NCI-H1048 (cell line): ENCODE results near the gene IFNK.
"Not testable (repeated sequence)": the region's sequence is repeated elsewhere in the genome, so short reads cannot be mapped to it uniquely, and the experiment has no call there.

Experiments used
- DNase-seq: peaks from one replicate; lab custom pipeline; 2025; lab: John Stamatoyannopoulos, UW

Gene IFNK

DNA sequence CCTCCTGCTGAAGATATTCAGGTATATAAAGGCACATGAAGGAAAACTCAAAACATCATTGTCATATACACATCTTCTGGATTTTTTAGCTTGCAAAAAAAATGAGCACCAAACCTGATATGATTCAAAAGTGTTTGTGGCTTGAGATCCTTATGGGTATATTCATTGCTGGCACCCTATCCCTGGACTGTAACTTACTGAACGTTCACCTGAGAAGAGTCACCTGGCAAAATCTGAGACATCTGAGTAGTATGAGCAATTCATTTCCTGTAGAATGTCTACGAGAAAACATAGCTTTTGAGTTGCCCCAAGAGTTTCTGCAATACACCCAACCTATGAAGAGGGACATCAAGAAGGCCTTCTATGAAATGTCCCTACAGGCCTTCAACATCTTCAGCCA lies at the start of gene IFNK:
IFNK (plus strand) TSS at position 55 of the 400 bp plus-strand sequence; CDS start at position 102, 47 bp downstream.
- DNase-seq: no peak

- no peak for DNase-seq
These were observed 49.8 kb upstream of the IFNK start for GRCh38 chr9:27474305-27474704.

GRCh38 chr9:27475057-27475595 lies 49.0 kb upstream of the IFNK start:
- no peak for DNase-seq

DNA sequence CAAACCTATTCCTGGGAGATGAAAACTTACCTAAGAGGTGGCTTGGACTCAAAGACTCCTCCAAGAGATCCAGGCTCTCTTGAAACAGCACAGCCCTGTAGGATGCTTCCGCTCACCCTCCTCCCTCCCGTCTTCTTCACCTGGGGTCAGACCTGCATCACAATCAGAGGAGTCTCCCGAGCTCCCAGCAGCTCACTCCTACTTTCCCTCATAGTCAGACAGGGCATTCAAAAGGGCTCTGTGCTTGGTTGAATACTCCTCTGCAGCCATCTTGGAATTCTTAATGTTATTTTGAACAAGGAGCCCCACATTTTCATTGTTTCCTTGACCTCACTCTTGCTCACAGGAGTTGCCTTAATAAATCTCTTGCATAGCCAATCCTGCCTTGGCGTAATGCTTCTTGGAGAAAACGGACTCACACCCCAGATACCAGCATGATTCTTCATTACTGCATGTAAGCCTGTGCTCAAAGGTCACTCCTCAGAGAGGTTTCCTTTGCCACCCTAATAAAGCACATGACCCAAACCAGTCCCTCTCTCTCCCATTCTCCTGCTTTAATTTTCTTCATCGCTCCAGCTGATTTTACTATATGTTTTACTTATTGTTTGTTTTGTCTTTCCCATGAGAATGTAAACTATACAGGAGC lies 47.1 kb upstream of the IFNK start:
- DNase-seq: no peak

- no peak for DNase-seq
These were observed 45.8 kb upstream of the IFNK start for GRCh38 chr9:27478322-27478721.

DNA sequence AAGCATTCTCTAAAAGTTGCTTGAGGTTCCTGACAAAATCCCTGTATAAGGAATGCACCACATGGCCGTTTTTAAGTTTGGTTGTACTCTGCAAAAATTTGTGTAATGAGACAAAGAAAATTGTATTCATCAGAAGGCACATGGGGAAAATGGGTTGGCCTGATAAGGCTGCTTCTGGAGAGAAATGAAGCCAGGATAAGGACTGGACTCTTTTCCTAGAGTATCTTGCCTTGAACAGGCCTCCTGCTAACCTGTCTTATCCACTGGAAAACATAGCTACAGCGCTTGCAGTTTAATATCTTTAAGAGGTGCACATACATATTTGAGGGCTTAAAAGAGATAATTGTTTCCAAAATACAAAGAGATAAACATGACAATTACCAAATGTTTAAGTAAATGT lies 41.4 kb upstream of the IFNK start:
- DNase-seq: no peak

- no peak for DNase-seq
These were observed 40.5 kb upstream of the IFNK start for GRCh38 chr9:27483576-27483975.

DNA sequence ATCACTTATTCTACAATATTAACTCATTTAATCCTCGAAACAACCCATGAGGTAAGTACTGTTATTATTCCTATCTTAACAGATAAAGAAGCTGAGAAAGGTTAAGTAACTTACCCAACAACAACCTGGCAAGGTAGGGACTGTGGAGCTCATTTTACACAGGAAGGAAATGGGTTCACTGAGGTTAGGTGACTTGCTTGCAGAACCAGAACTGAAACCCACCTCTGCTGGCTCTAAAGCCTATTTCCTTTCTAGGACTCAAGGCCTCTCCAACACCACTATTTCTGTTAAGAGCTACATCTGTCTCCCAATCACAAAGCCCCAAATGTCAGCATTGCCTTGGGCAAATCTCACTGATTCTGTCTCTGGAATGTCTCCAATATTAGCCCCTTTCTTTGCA lies 38.9 kb upstream of the IFNK start:
- no peak for DNase-seq

GRCh38 chr9:27487128-27487640 lies 36.9 kb upstream of the IFNK start:
- no peak for DNase-seq

- no peak for DNase-seq
These were observed 36.2 kb upstream of the IFNK start for GRCh38 chr9:27487927-27488326.

- no peak for DNase-seq
These were observed 34.8 kb upstream of the IFNK start for GRCh38 chr9:27489087-27489876.

GRCh38 chr9:27491154-27491553 lies 32.9 kb upstream of the IFNK start:
- DNase-seq: no peak

GRCh38 chr9:27495480-27496134 lies 28.5 kb upstream of the IFNK start:
- no peak for DNase-seq

DNA sequence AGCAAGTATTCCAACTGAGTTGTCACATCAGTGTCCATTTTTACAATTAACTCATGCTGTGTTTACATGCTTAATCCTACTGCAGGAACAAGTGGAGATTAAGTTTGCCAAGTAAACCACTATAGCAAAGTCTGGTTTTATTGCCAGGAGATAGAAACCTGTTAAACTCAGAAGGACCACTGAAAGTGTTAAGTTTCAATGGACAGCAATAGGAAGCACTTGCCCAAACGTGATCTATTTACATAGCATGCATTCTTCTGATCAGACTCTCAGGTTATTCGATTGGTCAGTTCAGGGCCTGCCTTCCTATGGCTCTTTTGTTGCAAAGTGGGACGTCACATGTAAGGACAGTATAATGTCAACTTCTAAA lies 28.0 kb upstream of the IFNK start:
- DNase-seq: no peak

- DNase-seq: no peak
These were observed 26.1 kb upstream of the IFNK start for GRCh38 chr9:27497883-27498417.

DNA sequence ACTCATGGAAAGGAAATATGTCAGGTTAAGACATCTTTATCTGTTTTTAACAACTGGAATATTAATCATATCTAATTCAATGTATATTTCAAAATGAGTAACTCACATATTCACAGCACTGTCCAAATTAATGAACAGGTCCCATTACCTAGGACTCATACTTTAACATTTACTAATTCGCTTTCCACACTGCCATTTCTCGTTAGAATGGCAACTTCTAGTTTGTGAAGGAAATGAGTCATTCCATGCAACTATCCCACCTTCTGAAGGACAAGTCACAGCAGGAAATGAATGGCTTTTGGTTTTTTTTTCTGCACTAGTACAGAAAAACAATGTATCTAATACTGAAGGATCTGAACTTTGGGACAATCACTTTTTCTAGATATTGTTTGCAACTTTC lies 24.6 kb upstream of the IFNK start:
- no peak for DNase-seq

DNA sequence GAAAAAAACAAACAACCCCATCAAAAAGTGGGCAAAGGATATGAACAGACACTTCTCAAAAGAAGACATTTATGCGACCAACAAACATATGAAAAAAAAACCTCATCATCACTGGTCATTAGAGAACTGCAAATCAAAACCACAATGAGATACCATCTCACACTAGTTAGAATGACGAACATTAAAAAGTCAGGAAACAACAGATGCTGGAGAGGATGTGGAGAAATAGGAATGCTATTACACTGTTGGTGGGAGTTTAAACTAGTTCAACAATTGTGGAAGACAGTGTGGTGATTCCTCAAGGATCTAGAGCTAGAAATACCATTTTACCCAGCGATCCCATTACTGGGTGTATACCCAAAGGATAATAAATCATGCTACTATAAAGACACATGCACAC lies 23.2 kb upstream of the IFNK start:
- DNase-seq: not testable (repeated sequence)

- no peak for DNase-seq
These were observed 20.5 kb upstream of the IFNK start for GRCh38 chr9:27503623-27504022.

- no peak for DNase-seq
These were observed 19.8 kb upstream of the IFNK start for GRCh38 chr9:27504259-27504658.

- DNase-seq: no peak
These were observed 18.3 kb upstream of the IFNK start for GRCh38 chr9:27505744-27506161.

GRCh38 chr9:27506981-27507380 lies 17.1 kb upstream of the IFNK start:
- no peak for DNase-seq

GRCh38 chr9:27510780-27511179 lies 13.3 kb upstream of the IFNK start:
- no peak for DNase-seq
